Right ventricle myocardium inferior (tissue), 1 donor: Measurements from ENCODE around the gene CSNK1D. TPM values are rescaled to one million over a fixed set of nuclear protein-coding genes. Genes with fewer than 3 reads are reported as not detected.
"Not testable (repeated sequence)": the region's sequence is repeated elsewhere in the genome, so short reads cannot be mapped to it uniquely, and the experiment has no call there.

Experiments
- ATAC-seq: fragments of 200-7000 bp; cut with Tn5 transposase; one replicate; pipeline ENCODE4 v1.9.1; 2020; ENCODE audit warnings: mild to moderate bottlenecking, moderate library complexity
- DNase-seq: peaks from one replicate; pipeline ENCODE4 v3.0.0; 2021; ENCODE audit errors: missing footprints
- intact Hi-C: fragments of 100-400 bp; cut with DNase I; formaldehyde crosslinking; loops from one replicate; pipeline ENCODE4 v1.11.0; 2022
- total RNA-seq: library from RNA; stranded (reverse); fragmentation: NEBNext Ultra II Directional; extraction: Animal tissue kit (Norgen Biotek cat#: 25700); gene quantifications from one replicate; pipeline ENCODE4 v1.2.1, GENCODE V29; 2021
- donor health status: DM: no; HTN: yes; CAD: no; lungs with severe emphysema.

The CSNK1D gene
- total RNA-seq, 1 donor from 2014 or later: 62.6 TPM

GRCh38 chr17:82262344-82262743 is 11.2 kb downstream of the CSNK1D start:
- DNase-seq (peak; percentile 20), ATAC-seq (no peak)
- intact Hi-C loops: no loop called here

- DNase-seq, ATAC-seq, intact Hi-C loops: not testable (repeated sequence)
Measured at GRCh38 chr17:82259972-82260961, 13.2 kb downstream of the CSNK1D start.

- intact Hi-C loops: no loop called here
Measured at GRCh38 chr17:82258555-82258954, 14.9 kb downstream of the CSNK1D start.

GRCh38 chr17:82257473-82257872 is 16.0 kb downstream of the CSNK1D start:
- ATAC-seq (peak; percentile 72), DNase-seq (peak; percentile 74)
- intact Hi-C loops: no loop called here

More at GRCh38 chr17:82258555-82258954, 14.9 kb downstream of the CSNK1D start:
- ATAC-seq (no peak), DNase-seq (no peak)

- intact Hi-C loops: no loop called here
- DNase-seq: peak; percentile 27
- no peak for ATAC-seq
Measured at GRCh38 chr17:82256242-82256885, 17.1 kb downstream of the CSNK1D start.

- ATAC-seq (no peak), DNase-seq (peak; percentile 25)
- intact Hi-C loops: no loop called here
Measured at GRCh38 chr17:82255402-82255972, 18.0 kb downstream of the CSNK1D start.

GRCh38 chr17:82254746-82255145 is 18.8 kb downstream of the CSNK1D start:
- intact Hi-C loops, ATAC-seq: not testable (repeated sequence)
- peak; percentile 15 for DNase-seq

GRCh38 chr17:82254096-82254495 is 19.4 kb downstream of the CSNK1D start:
- intact Hi-C loops, ATAC-seq: not testable (repeated sequence)
- DNase-seq: peak; percentile 11

- ATAC-seq (no peak), DNase-seq (no peak)
- intact Hi-C loops: no loop called here
Measured at GRCh38 chr17:82253179-82253544, 20.3 kb downstream of the CSNK1D start.

- intact Hi-C loops: no loop called here
- DNase-seq (peak; percentile 56), ATAC-seq (no peak)
Measured at GRCh38 chr17:82252511-82253178, 20.9 kb downstream of the CSNK1D start.

- intact Hi-C loops: no loop called here
- peak; percentile 25 for DNase-seq
- ATAC-seq: no peak
Measured at GRCh38 chr17:82250868-82251500, 22.5 kb downstream of the CSNK1D start.

GRCh38 chr17:82249896-82250581 is 23.5 kb downstream of the CSNK1D start:
- intact Hi-C loops: no loop called here
- no peak for ATAC-seq
- DNase-seq: peak; percentile 52

GRCh38 chr17:82248815-82249674 is 24.5 kb downstream of the CSNK1D start:
- DNase-seq (peak; percentile 43), ATAC-seq (no peak)
- intact Hi-C loops: no loop called here

GRCh38 chr17:82247856-82248671 is 25.4 kb downstream of the CSNK1D start:
- intact Hi-C loops: no loop called here
- ATAC-seq (no peak), DNase-seq (peak; percentile 40)

GRCh38 chr17:82247182-82247823 is 26.2 kb downstream of the CSNK1D start:
- DNase-seq: peak; percentile 55

More at GRCh38 chr17:82247182-82247823, 26.2 kb downstream of the CSNK1D start:
- intact Hi-C loops: no loop called here
- ATAC-seq: no peak
